Ovary (tissue), 3 donors: ENCODE results near the gene RAB34.

Experiments used
- CTCF ChIP-seq, 3 donors: fragments of 450-650 bp in 2 of 3; fragments of 200-600 bp in 1 of 3; IDR thresholded peaks; one replicate each; pipeline versions ENCODE4 v1.5.1 to v1.8.0; 2016 to 2022; ENCODE audit warnings: antibody characterized with exemption in 3 of 3, mild to moderate bottlenecking in 1 of 3
- EP300 ChIP-seq: sonication (generic); formaldehyde crosslinking; IDR thresholded peaks from one replicate; pipeline ENCODE4 v1.6.1; 2017; ENCODE audit warnings: antibody characterized with exemption
- POLR2A ChIP-seq: fragments of 450-650 bp; IDR thresholded peaks from one replicate; pipeline ENCODE4 v1.6.1; 2017; ENCODE audit warnings: antibody characterized with exemption, mild to moderate bottlenecking, moderate library complexity
- donor health status: DM: no; HTN: no; CAD: no.

- TF ChIP-seq CTCF (IDR thresholded peaks at IDR 0.05) = no peak
- TF ChIP-seq POLR2A = no peak
- no peak for TF ChIP-seq EP300
These were observed 10.3 kb downstream of the RAB34 start for GRCh38 chr17:28707339-28707720.
